IMR-90 (cell line): ENCODE measurements around the gene PRSS53. TPM values are rescaled to one million over a fixed set of nuclear protein-coding genes. Genes with fewer than 3 reads are reported as not detected.

Experiments used
- ATAC-seq: fragments of 200-7000 bp; cut with Tn5 transposase; 2 replicates; pipeline ENCODE4 v1.9.1; 2020; ENCODE audit warnings: low read depth, mild to moderate bottlenecking, moderate library complexity
- BruUV-seq: library from RNA; stranded (reverse); fragments of 400-500 nt; replicated peaks from 2 replicates; lab custom pipeline; 2021; lab: Mats Ljungman, UMichigan
- CTCF ChIA-PET: fragments of 300-600 bp; formaldehyde crosslinking; extraction: SDS; loops from one replicate; lab custom pipeline; 2021; ENCODE audit warnings: antibody characterized with exemption; lab: Yijun Ruan, JAX
- POLR2A ChIA-PET: fragments of 300-600 bp; sonication (Branson Sonifier 250); formaldehyde crosslinking; loops from one replicate; lab custom pipeline; 2022; ENCODE audit warnings: antibody characterized with exemption; ENCODE audit not compliant: unreplicated experiment; lab: Charles Lee
- DNase-seq: peaks from one replicate; pipeline ENCODE4 v3.0.0; 2013
- H2AFZ ChIP-seq: replicated peaks from 2 replicates; pipeline ENCODE3; 2013; ENCODE audit warnings: low read length, mild to moderate bottlenecking; ENCODE audit not compliant: poor library complexity
- H2AK5ac ChIP-seq: 2 replicates; pipeline ENCODE4 v1.6.1; 2013; ENCODE audit warnings: low read depth, low read length, inconsistent platforms
- H2AK9ac ChIP-seq: replicated peaks from 2 replicates; pipeline ENCODE3; 2013; ENCODE audit warnings: mild to moderate bottlenecking, low read depth, low read length, moderate library complexity; ENCODE audit not compliant: poor library complexity
- H2BK120ac ChIP-seq: 2 replicates; pipeline ENCODE4 v1.6.1; 2013; ENCODE audit warnings: low read depth, low read length, inconsistent platforms
- H2BK15ac ChIP-seq: 3 replicates; pipeline ENCODE4 v1.6.1; 2013; ENCODE audit warnings: low read depth, low read length, inconsistent platforms
- H2BK20ac ChIP-seq: 2 replicates; pipeline ENCODE4 v1.6.1; 2013; ENCODE audit warnings: low read depth, mild to moderate bottlenecking, inconsistent platforms, low read length, moderate library complexity
- H2BK5ac ChIP-seq: 2 replicates; pipeline ENCODE4 v1.6.1; 2013; ENCODE audit warnings: mild to moderate bottlenecking, low read depth, low read length, inconsistent platforms; ENCODE audit not compliant: poor library complexity, severe bottlenecking
- H3K14ac ChIP-seq: replicated peaks from 2 replicates; pipeline ENCODE4 v1.6.1; 2013; ENCODE audit warnings: low read depth, low read length, inconsistent platforms
- H3K18ac ChIP-seq: 2 replicates; pipeline ENCODE4 v1.6.1; 2013; ENCODE audit warnings: low read depth, low read length, control low read depth
- H3K23ac ChIP-seq: 2 replicates; pipeline ENCODE4 v1.6.1; 2013; ENCODE audit warnings: low read depth, low read length, inconsistent platforms
- H3K27ac ChIP-seq: 2 replicates; pipeline ENCODE4 v1.5.1; 2013; ENCODE audit warnings: mild to moderate bottlenecking, control low read depth, low read length; ENCODE audit not compliant: insufficient read depth
- H3K27me3 ChIP-seq: 2 replicates; pipeline ENCODE4 v1.6.1; 2013; ENCODE audit warnings: low read length; ENCODE audit not compliant: control insufficient read depth, insufficient read depth
- H3K36me3 ChIP-seq: 2 replicates; pipeline ENCODE4 v1.6.1; 2013; ENCODE audit warnings: low read length, mixed read lengths; ENCODE audit not compliant: control insufficient read depth, insufficient read depth
- H3K4ac ChIP-seq: 2 replicates; pipeline ENCODE4 v1.6.1; 2013; ENCODE audit warnings: low read depth, low read length, inconsistent platforms
- H3K4me1 ChIP-seq: 2 replicates; pipeline ENCODE4 v1.6.1; 2013; ENCODE audit warnings: low read length, mixed read lengths; ENCODE audit not compliant: control insufficient read depth, insufficient read depth
- H3K4me2 ChIP-seq: 2 replicates; pipeline ENCODE4 v1.6.1; 2013; ENCODE audit warnings: low read depth, mild to moderate bottlenecking, control low read depth, low read length, moderate library complexity
- H3K4me3 ChIP-seq: 2 replicates; pipeline ENCODE4 v1.5.1; 2013; ENCODE audit warnings: low read depth, mild to moderate bottlenecking, control low read depth, low read length, moderate library complexity; ENCODE audit not compliant: insufficient read depth
- H3K56ac ChIP-seq: 2 replicates; pipeline ENCODE4 v1.6.1; 2013; ENCODE audit warnings: low read length, inconsistent platforms; ENCODE audit not compliant: insufficient read depth; ENCODE audit errors: extremely low read depth
- H3K79me1 ChIP-seq, 2 experiments: 2 replicates each; pipeline ENCODE4 v1.6.1; 2013; ENCODE audit warnings: low read length in 2 of 2, inconsistent platforms in 1 of 2, low read depth in 1 of 2
- H3K9ac ChIP-seq: 2 replicates; pipeline ENCODE4 v1.6.1; 2013; ENCODE audit warnings: low read depth, low read length, control low read depth
- H3K9me1 ChIP-seq: 2 replicates; pipeline ENCODE4 v1.6.1; 2013; ENCODE audit warnings: low read length, inconsistent platforms; ENCODE audit not compliant: insufficient read depth
- H3K9me3 ChIP-seq: 2 replicates; pipeline ENCODE4 v1.6.1; 2013; ENCODE audit warnings: low read length; ENCODE audit not compliant: control insufficient read depth, insufficient read depth
- H4K20me1 ChIP-seq: 2 replicates; pipeline ENCODE4 v1.6.1; 2013; ENCODE audit warnings: low read length, inconsistent platforms; ENCODE audit not compliant: insufficient read depth
- H4K5ac ChIP-seq: 2 replicates; pipeline ENCODE4 v1.6.1; 2013; ENCODE audit warnings: mild to moderate bottlenecking, low read depth, low read length, control low read depth
- H4K8ac ChIP-seq, 2 experiments: 2 replicates each; pipeline ENCODE4 v1.6.1; 2013; ENCODE audit warnings: low read depth in 2 of 2, low read length in 2 of 2, control low read depth in 1 of 2, inconsistent platforms in 1 of 2
- H4K91ac ChIP-seq: 2 replicates; pipeline ENCODE4 v1.6.1; 2013; ENCODE audit warnings: low read depth, low read length, inconsistent platforms; ENCODE audit not compliant: insufficient read depth
- BHLHE40 ChIP-seq: fragments of 150-350 bp; IDR thresholded peaks from 2 replicates; pipeline ENCODE4 v1.6.1; 2016; ENCODE audit warnings: mild to moderate bottlenecking, low read depth, low read length
- CEBPB ChIP-seq: IDR thresholded peaks from 2 replicates; pipeline ENCODE4 v1.6.1; 2012; ENCODE audit warnings: low read depth, low read length, improper control_type of control experiment
- CHD1 ChIP-seq: IDR thresholded peaks from 2 replicates; pipeline ENCODE4 v1.6.1; 2012; ENCODE audit warnings: low read depth, low read length, improper control_type of control experiment
- CTCF ChIP-seq: conservative IDR thresholded peaks from 2 replicates; pipeline ENCODE4 v1.5.1; 2012; ENCODE audit warnings: mild to moderate bottlenecking, low read depth, low read length, improper control_type of control experiment
- ELK1 ChIP-seq: fragments of 150-350 bp; IDR thresholded peaks from 2 replicates; pipeline ENCODE4 v1.6.1; 2016; ENCODE audit warnings: low read depth, mild to moderate bottlenecking, low read length, moderate library complexity, borderline replicate concordance
- MAFK ChIP-seq: IDR thresholded peaks from 2 replicates; pipeline ENCODE4 v1.6.1; 2012; ENCODE audit warnings: low read depth, low read length, improper control_type of control experiment
- MAZ ChIP-seq: IDR thresholded peaks from 2 replicates; pipeline ENCODE4 v1.6.1; 2012; ENCODE audit warnings: low read depth, mild to moderate bottlenecking, low read length, improper control_type of control experiment, moderate library complexity, borderline replicate concordance
- MXI1 ChIP-seq: IDR thresholded peaks from 2 replicates; pipeline ENCODE4 v1.6.1; 2012; ENCODE audit warnings: low read depth, mild to moderate bottlenecking, low read length, moderate library complexity, borderline replicate concordance
- NFE2L2 ChIP-seq: fragments of 150-350 bp; IDR thresholded peaks from 2 replicates; pipeline ENCODE4 v1.6.1; 2016; ENCODE audit warnings: low read depth, mild to moderate bottlenecking, low read length
- POLR2A ChIP-seq: IDR thresholded peaks from 2 replicates; pipeline ENCODE4 v1.6.1; 2012; ENCODE audit warnings: mild to moderate bottlenecking, low read depth, low read length
- RAD21 ChIP-seq: IDR thresholded peaks from 2 replicates; pipeline ENCODE4 v1.6.1; 2012; ENCODE audit warnings: low read length, improper control_type of control experiment
- RFX5 ChIP-seq: IDR thresholded peaks from 2 replicates; pipeline ENCODE4 v1.8.0; 2012; ENCODE audit warnings: low read depth, mild to moderate bottlenecking, low read length, moderate library complexity
- SMC3 ChIP-seq: fragments of 150-350 bp; IDR thresholded peaks from 2 replicates; pipeline ENCODE4 v1.6.1; 2016; ENCODE audit warnings: low read depth, mild to moderate bottlenecking, antibody characterized with exemption, low read length, moderate library complexity
- WGBS, 2 experiments: methylation state at CpG; one replicate each; pipeline versions ENCODE4 v1.1.5 to v1.1.7; 2013; ENCODE audit warnings: missing lambda C conversion rate in 2 of 2; ENCODE audit not compliant: insufficient read length in 1 of 2; ENCODE audit errors: extremely low coverage in 2 of 2; 5-methylcytosine and 5-hydroxymethylcytosine counted together
- dilution Hi-C: fragments of 300-500 bp; cut with HindIII; formaldehyde crosslinking; loops from one replicate; pipeline ENCODE4 v1.14.3; 2018; ENCODE audit warnings: low sequenced_read_pairs; ENCODE audit not compliant: unreplicated experiment
- in situ Hi-C: fragments of 300-500 bp; cut with MboI; formaldehyde crosslinking; loops from 3 replicates; pipeline ENCODE4 v1.14.3; 2019; ENCODE audit warnings: low sequenced_read_pairs, inconsistent platforms, mixed read lengths
- intact Hi-C: fragments of 100-400 bp; cut with micrococcal nuclease; formaldehyde crosslinking; loops from 2 replicates; pipeline ENCODE4 v1.10.0; 2022
- polyA plus RNA-seq, 3 experiments: library from polyadenylated mRNA; depleted of rRNA; stranded (reverse); fragments of >200 nt; gene quantifications; 2 replicates each; pipeline ENCODE4 v1.2.3, GENCODE V29; 2012; ENCODE audit warnings: low replicate concordance in 1 of 3
- total RNA-seq: library from RNA; depleted of rRNA; stranded (reverse); fragments of >200 nt; gene quantifications from 2 replicates; pipeline ENCODE4 v1.2.3, GENCODE V29; 2012
- TF ChIP-seq, protein P1 (sequence below): fragments of 150-350 bp; IDR thresholded peaks from 2 replicates; pipeline ENCODE4 v1.6.1; 2017; ENCODE audit warnings: mild to moderate bottlenecking, antibody characterized with exemption, low read length, low read depth

PRSS53 gene
- total and polyA plus RNA-seq, 2 of the 4 experiments (the other 2 are of a cell fraction), result 0.72 to 5.9 TPM

DNA sequence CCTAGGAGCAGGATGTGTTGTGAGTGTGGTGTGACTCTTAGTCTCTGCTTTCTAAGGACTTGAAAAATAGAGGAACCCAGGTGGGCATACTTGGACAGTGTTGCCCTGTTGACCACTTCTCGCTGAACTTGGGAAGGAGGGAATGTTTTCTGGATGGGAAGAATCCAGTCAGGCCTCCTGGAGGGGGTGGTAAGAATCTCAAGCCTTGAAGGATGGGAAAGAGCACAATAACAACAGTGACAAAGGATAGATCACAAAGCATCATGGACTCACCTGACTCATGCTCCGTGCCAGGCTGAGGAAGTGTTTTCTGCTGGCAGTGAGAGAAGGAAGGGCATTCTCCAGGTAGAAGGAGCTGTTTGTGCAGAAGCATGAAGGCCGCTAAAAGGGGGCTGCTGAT lies 37.1 kb upstream of the PRSS53 start:
- no peak overlapping the region for H3K4ac ChIP-seq
- H2AK9ac ChIP-seq, result peak overlapping the region; percentile 65
- no peak overlapping the region for H3K4me3 ChIP-seq
- H3K9me1 ChIP-seq, result no peaks in the 10 kb centered on the region
- dilution Hi-C loops, result no loop called here
- H3K9me3 ChIP-seq, result no peaks in the 10 kb centered on the region
- H3K79me1 ChIP-seq, result peaks cover 0 to 5% of the 10 kb centered on the region in 2 experiments; a peak in 3 of 4 replicates
- DNase-seq (no peak), ATAC-seq (no peak)
- H4K91ac ChIP-seq, result no peak overlapping the region
- H2BK15ac ChIP-seq, result no peak overlapping the region
- H3K36me3 ChIP-seq, result peaks cover 36% of the 10 kb centered on the region
- no peak overlapping the region for H3K4me2 ChIP-seq
- no peak overlapping the region for H3K23ac ChIP-seq
- H3K56ac ChIP-seq, result no peak overlapping the region
- H2AFZ ChIP-seq, result no peak overlapping the region
- no peak overlapping the region for H4K5ac ChIP-seq
- intact Hi-C loops, result no loop called here
- TF ChIP-seq SMC3 (no peak), MAFK (no peak), POLR2A (no peak), MXI1 (no peak), CTCF (no peak), NFE2L2 (no peak), ELK1 (no peak), MAZ (no peak), RFX5 (no peak), CEBPB (no peak), BHLHE40 (no peak), CHD1 (no peak), RAD21 (no peak)
- TF ChIP-seq, protein P1, sequence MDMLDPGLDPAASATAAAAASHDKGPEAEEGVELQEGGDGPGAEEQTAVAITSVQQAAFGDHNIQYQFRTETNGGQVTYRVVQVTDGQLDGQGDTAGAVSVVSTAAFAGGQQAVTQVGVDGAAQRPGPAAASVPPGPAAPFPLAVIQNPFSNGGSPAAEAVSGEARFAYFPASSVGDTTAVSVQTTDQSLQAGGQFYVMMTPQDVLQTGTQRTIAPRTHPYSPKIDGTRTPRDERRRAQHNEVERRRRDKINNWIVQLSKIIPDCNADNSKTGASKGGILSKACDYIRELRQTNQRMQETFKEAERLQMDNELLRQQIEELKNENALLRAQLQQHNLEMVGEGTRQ, result no peak
- no peak overlapping the region for H2BK120ac ChIP-seq
- H3K27ac ChIP-seq, result no peak overlapping the region
- H2AK5ac ChIP-seq, result no peak overlapping the region
- no peaks in the 10 kb centered on the region for H4K20me1 ChIP-seq
- ChIA-PET POLR2A (no interaction called here), CTCF (no interaction called here)
- H2BK20ac ChIP-seq, result no peak overlapping the region
- H3K4me1 ChIP-seq, result no peaks in the 10 kb centered on the region
- H2BK5ac ChIP-seq, result no peak overlapping the region
- no peak overlapping the region for H3K9ac ChIP-seq
- no peak overlapping the region for H4K8ac ChIP-seq
- in situ Hi-C loops, result no loop called here
- BruUV-seq, result no TSS peak
- H3K18ac ChIP-seq, result no peak overlapping the region
- no peak overlapping the region for H3K14ac ChIP-seq
- WGBS, 2 experiments, result 93% methylated on average over 2 of the region's 3 CpGs; no CpG with 5 or more reads in 1 of the 2 experiments
- no peaks in the 10 kb centered on the region for H3K27me3 ChIP-seq
